A549 (cell line): ENCODE measurements around the gene LEMD1. TPM values are rescaled to one million over a fixed set of nuclear protein-coding genes. Genes with fewer than 3 reads are reported as not detected.

Experiments
- ATAC-seq, 2 experiments: fragments of 200-7000 bp in 1 of 2; fragments of >200 bp in 1 of 2; cut with Nextera tagmentation in 1 of 2; cut with Tn5 transposase in 1 of 2; 3 replicates each; pipeline versions ENCODE4 v1.8.0 to v1.9.1; 2018 to 2020; ENCODE audit warnings: mild to moderate bottlenecking in 1 of 2, moderate library complexity in 1 of 2
- CTCF ChIA-PET: fragments of 300-600 bp; sonication (Branson Sonifier 250); formaldehyde crosslinking; extraction: SDS; loops from one replicate; lab custom pipeline; 2021; ENCODE audit warnings: antibody characterized with exemption, inconsistent platforms; lab: Yijun Ruan, JAX
- POLR2A ChIA-PET: fragments of 350-600 bp; formaldehyde crosslinking; extraction: SDS; loops from one replicate; lab custom pipeline; 2021; ENCODE audit warnings: antibody characterized with exemption, inconsistent platforms; lab: Yijun Ruan, JAX
- DNase-seq, 2 experiments: peaks; one replicate each; pipeline versions ENCODE4 v3.0.0 to v3.0.0-alpha.2; 2011 to 2016; ENCODE audit warnings: low read depth in 1 of 2, low spot score in 1 of 2
- FAIRE-seq: peaks from 2 replicates; lab custom pipeline; 2011; peaks lifted over from hg19 to GRCh38; lab: Jason Lieb, UNC
- H3K27ac ChIP-seq, 2 experiments: fragments of >200 bp; sonication (Bioruptor Twin); formaldehyde crosslinking; 3 replicates each; pipeline ENCODE4 v1.5.1; 2016 to 2017
- H3K4me1 ChIP-seq: fragments of >200 bp; sonication (Bioruptor Twin); formaldehyde crosslinking; 3 replicates; pipeline ENCODE4 v1.6.1; 2016
- H3K4me2 ChIP-seq: fragments of >200 bp; sonication (Bioruptor Twin); formaldehyde crosslinking; 3 replicates; pipeline ENCODE4 v1.6.1; 2016
- H3K4me3 ChIP-seq: fragments of >200 bp; sonication (Bioruptor Twin); formaldehyde crosslinking; 3 replicates; pipeline ENCODE4 v1.5.1; 2016
- H3K9me3 ChIP-seq: fragments of >200 bp; sonication (Bioruptor Twin); formaldehyde crosslinking; 3 replicates; pipeline ENCODE4 v1.6.1; 2016
- ATOH8 ChIP-seq: fragments of 250-450 bp; sonication (Bioruptor Pico); IDR thresholded peaks from 2 replicates; pipeline ENCODE4 v1.5.0; 2020; ENCODE audit warnings: low read depth, mild to moderate bottlenecking, moderate library complexity
- BHLHE40 ChIP-seq: IDR thresholded peaks from 2 replicates; pipeline ENCODE4 v1.6.1; 2012; ENCODE audit warnings: low read depth, low read length, inconsistent platforms
- CEBPB ChIP-seq, 2 experiments: fragments of >200 bp in 1 of 2; sonication (Bioruptor Twin) in 1 of 2; formaldehyde crosslinking in 1 of 2; IDR thresholded peaks; 2 replicates each; pipeline ENCODE4 v1.6.1; 2012 to 2016
- CTCF ChIP-seq: fragments of >200 bp; sonication (Bioruptor Twin); formaldehyde crosslinking; IDR thresholded peaks from 3 replicates; pipeline ENCODE4 v1.5.1; 2016
- EHF ChIP-seq: fragments of 250-450 bp; sonication (Bioruptor Pico); IDR thresholded peaks from 2 replicates; pipeline ENCODE4 v1.5.0; 2020; ENCODE audit warnings: mild to moderate bottlenecking
- EP300 ChIP-seq, 2 experiments: fragments of >200 bp; sonication (Bioruptor Twin); formaldehyde crosslinking; IDR thresholded peaks; 2 replicates in 1 of 2; 3 replicates in 1 of 2; pipeline ENCODE4 v1.6.1; 2016 to 2017
- ESRRA ChIP-seq: fragments of 150-350 bp; IDR thresholded peaks from 2 replicates; pipeline ENCODE4 v1.6.1; 2014; ENCODE audit warnings: mild to moderate bottlenecking, low read length, borderline replicate concordance
- FOXS1 ChIP-seq: fragments of 250-450 bp; sonication (Bioruptor Pico); IDR thresholded peaks from 2 replicates; pipeline ENCODE4 v1.5.0; 2020; ENCODE audit warnings: mild to moderate bottlenecking, moderate library complexity
- GATA3 ChIP-seq: IDR thresholded peaks from 2 replicates; pipeline ENCODE4 v1.6.1; 2012; ENCODE audit warnings: borderline replicate concordance
- HOXA7 ChIP-seq: fragments of 250-450 bp; sonication (Bioruptor Pico); IDR thresholded peaks from 2 replicates; pipeline ENCODE4 v1.5.0; 2020; ENCODE audit warnings: mild to moderate bottlenecking, moderate library complexity
- HOXB13 ChIP-seq: fragments of 250-450 bp; sonication (Bioruptor Pico); IDR thresholded peaks from 2 replicates; pipeline ENCODE4 v1.5.0; 2020; ENCODE audit warnings: low read depth, mild to moderate bottlenecking, moderate library complexity
- HOXB5 ChIP-seq: fragments of 250-450 bp; sonication (Bioruptor Pico); IDR thresholded peaks from 2 replicates; pipeline ENCODE4 v1.5.0; 2020; ENCODE audit warnings: mild to moderate bottlenecking, moderate library complexity
- MAX ChIP-seq: IDR thresholded peaks from 2 replicates; pipeline ENCODE4 v1.6.1; 2012
- MAZ ChIP-seq: fragments of 150-350 bp; IDR thresholded peaks from 2 replicates; pipeline ENCODE4 v1.6.1; 2014; ENCODE audit warnings: antibody characterized with exemption, low read depth, low read length, borderline replicate concordance
- MYC ChIP-seq: IDR thresholded peaks from 2 replicates; pipeline ENCODE4 v1.6.1; 2012; ENCODE audit warnings: mild to moderate bottlenecking, inconsistent platforms, low read length, improper control_type of control experiment, borderline replicate concordance
- NR3C1 ChIP-seq: fragments of >200 bp; sonication (Bioruptor Twin); formaldehyde crosslinking; IDR thresholded peaks from 3 replicates; pipeline ENCODE4 v1.6.1; 2017
- PHF8 ChIP-seq: fragments of 200-600 bp; sonication (generic); IDR thresholded peaks from 2 replicates; pipeline ENCODE4 v1.6.1; 2016; ENCODE audit warnings: low read depth, mild to moderate bottlenecking, antibody characterized with exemption, moderate library complexity, borderline replicate concordance
- POLR2A ChIP-seq: IDR thresholded peaks from 2 replicates; pipeline ENCODE4 v1.6.1; 2012; ENCODE audit warnings: mild to moderate bottlenecking, low read length
- POLR2AphosphoS2 ChIP-seq: conservative IDR thresholded peaks from 2 replicates; pipeline ENCODE4 v1.6.1; 2012; ENCODE audit warnings: low read length, improper control_type of control experiment, inconsistent platforms
- RAD21 ChIP-seq, 2 experiments: fragments of >200 bp in 1 of 2; sonication (Bioruptor Twin) in 1 of 2; formaldehyde crosslinking in 1 of 2; IDR thresholded peaks in 1 of 2; conservative IDR thresholded peaks in 1 of 2; 2 replicates in 1 of 2; 3 replicates in 1 of 2; pipeline ENCODE4 v1.6.1; 2012 to 2018; ENCODE audit warnings: inconsistent platforms in 1 of 2
- RCOR1 ChIP-seq: fragments of 150-350 bp; IDR thresholded peaks from 2 replicates; pipeline ENCODE4 v1.6.1; 2014; ENCODE audit warnings: antibody characterized with exemption, low read length, low read depth
- RNF2 ChIP-seq: fragments of 200-600 bp; sonication (generic); IDR thresholded peaks from 2 replicates; pipeline ENCODE4 v1.6.1; 2016; ENCODE audit warnings: low read depth, mild to moderate bottlenecking, antibody characterized with exemption, moderate library complexity, borderline replicate concordance
- SMC3 ChIP-seq: fragments of >200 bp; sonication (Bioruptor Twin); formaldehyde crosslinking; IDR thresholded peaks from 3 replicates; pipeline ENCODE4 v1.6.1; 2018; ENCODE audit warnings: inconsistent platforms
- USF2 ChIP-seq: fragments of 450-650 bp; IDR thresholded peaks from 2 replicates; pipeline ENCODE4 v1.6.1; 2014; ENCODE audit warnings: antibody characterized with exemption
- ZFP36 ChIP-seq: fragments of 450-650 bp; IDR thresholded peaks from 2 replicates; pipeline ENCODE4 v1.6.1; 2014; ENCODE audit warnings: borderline replicate concordance; ENCODE audit not compliant: partially characterized antibody
- WGBS: methylation state at CpG from one replicate; pipeline ENCODE4 v1.1.6; 2017; ENCODE audit errors: missing lambda C conversion rate; 5-methylcytosine and 5-hydroxymethylcytosine counted together
- polyA plus RNA-seq, 4 experiments: library from polyadenylated mRNA; depleted of rRNA in 3 of 4; stranded (reverse); fragments of >200 nt; fragmentation: RNase III in 1 of 4; extraction: RNeasy Plus Mini Kit Qiagen cat#74134 plus additional on column Dnase treatment in 1 of 4; gene quantifications; 2 replicates in 3 of 4; 3 replicates in 1 of 4; pipeline ENCODE4 v1.2.3, GENCODE V29; 2011 to 2017

Gene LEMD1
- polyA plus RNA-seq, 2 of the 4 experiments (the other 2 are of a cell fraction) = 0.14 to 0.18 TPM

- ATAC-seq = peak in 1 of 2 experiments; percentile 33; a peak in 3 of 6 replicates
- FAIRE-seq = no peak
- peaks cover 25% of the 10 kb centered on the region for H3K4me1 ChIP-seq
- H3K9me3 ChIP-seq = no peaks in the 10 kb centered on the region
- TF ChIP-seq BHLHE40 (no peak), RAD21 (conservative IDR thresholded peaks at IDR 0.05 in 1 of 2, IDR thresholded peaks at IDR 0.05 in 1 of 2) (no peak), FOXS1 (CRISPR knock-in tag) (no peak), PHF8 (no peak), ATOH8 (CRISPR knock-in tag) (no peak), EP300 (IDR thresholded peaks at IDR 0.05) (no peak), GATA3 (no peak), USF2 (no peak), CEBPB (IDR thresholded peaks at IDR 0.05) (no peak), NR3C1 (no peak), HOXB5 (CRISPR knock-in tag) (no peak)
- TF ChIP-seq, all 56 proteins: peak for 0
- ChIA-PET POLR2A (interaction anchor here (1.6 kb wide), 1 partner anchor 76 kb away, joined by 3 read pairs; no protein-coding TSS in a partner anchor), CTCF (interaction anchor here (1.0 to 67.1 kb wide), 42 partner anchors 8 to 304 kb away, joined by 3 to 3627 read pairs (median 10); partner anchors contain the start of genes BLACAT1, LEMD1 and NUAK2)
- Histone ChIP-seq H3K4me2 (peak overlapping the region; percentile 29; the same call in 2 of the 3 replicates), H3K4me3 (no peak overlapping the region), H3K27ac (no peak overlapping the region; a peak in 1 of 6 replicates)
- 54% methylated on average over 3 of the region's 3 CpGs for WGBS
- peak in 1 of 2 experiments; percentile 51 for DNase-seq
These were observed 66.8 kb downstream of the LEMD1 start for GRCh38 chr1:205355075-205355453.

- DNase-seq (peak; percentile 35 to 76), ATAC-seq (peak; percentile 65 to 83; a peak in 4 of 6 replicates), FAIRE-seq (no peak)
- H3K4me2 ChIP-seq = peak overlapping the region; percentile 29; the same call in 2 of the 3 replicates
- H3K9me3 ChIP-seq = no peaks in the 10 kb centered on the region
- 36% methylated on average over 5 of the region's 5 CpGs for WGBS
- POLR2A ChIA-PET = interaction anchor here (0.5 to 1.6 kb wide), 2 partner anchors 21 to 77 kb away, joined by 3 to 4 read pairs; no protein-coding TSS in a partner anchor
- H3K4me3 ChIP-seq = no peak overlapping the region
- H3K27ac ChIP-seq = no peak overlapping the region; a peak in 1 of 6 replicates
- CTCF ChIA-PET = interaction anchor here (0.6 to 67.1 kb wide), 61 partner anchors 8 to 426 kb away, joined by 3 to 3627 read pairs (median 6); partner anchors contain the start of genes BLACAT1, LEMD1 and NUAK2
- TF ChIP-seq SMC3 = peak; percentile 91
- no peak for TF ChIP-seq EHF (CRISPR knock-in tag)
- TF ChIP-seq CTCF = peak; percentile 86
- peak; percentile 74 to 79 for TF ChIP-seq RAD21 (conservative IDR thresholded peaks at IDR 0.05 in 1 of 2, IDR thresholded peaks at IDR 0.05 in 1 of 2)
- TF ChIP-seq HOXB13 (CRISPR knock-in tag) = no peak
- TF ChIP-seq MYC = no peak
- H3K4me1 ChIP-seq = peaks cover 25% of the 10 kb centered on the region
These were observed 67.4 kb downstream of the LEMD1 start for GRCh38 chr1:205354259-205355074.

GRCh38 chr1:205353612-205354011, 68.2 kb downstream of the LEMD1 start:
- ATAC-seq (no peak), FAIRE-seq (no peak), DNase-seq (no peak)
- POLR2A ChIA-PET = interaction anchor here (1.6 kb wide), 1 partner anchor 77 kb away, joined by 3 read pairs; no protein-coding TSS in a partner anchor
- WGBS = 70% methylated on average over 6 of the region's 6 CpGs
- Histone ChIP-seq H3K27ac (no peak overlapping the region), H3K4me3 (no peak overlapping the region), H3K4me1 (peaks cover 25% of the 10 kb centered on the region), H3K4me2 (no peak overlapping the region), H3K9me3 (no peaks in the 10 kb centered on the region)
- CTCF ChIA-PET = interaction anchor here (0.6 to 67.1 kb wide), 58 partner anchors 8 to 426 kb away, joined by 3 to 3627 read pairs (median 6); partner anchors contain the start of genes BLACAT1, LEMD1 and NUAK2
- TF ChIP-seq MAZ (no peak), ESRRA (no peak), RCOR1 (no peak), CTCF (no peak), ZFP36 (no peak), MAX (no peak), RNF2 (no peak), POLR2A (no peak), CEBPB (IDR thresholded peaks at IDR 0.05) (no peak), HOXA7 (CRISPR knock-in tag) (no peak), POLR2AphosphoS2 (no peak), USF2 (no peak)
